Kidney epithelial cell (primary cell): ENCODE results near the gene ZFX. TPM values are rescaled to one million over a fixed set of nuclear protein-coding genes. Genes with fewer than 3 reads are reported as not detected.

Experiments
- DNase-seq: peaks from one replicate; pipeline ENCODE4 v3.0.0-alpha.2; 2010; ENCODE audit warnings: low read depth
- H3K27me3 ChIP-seq: 2 replicates; pipeline ENCODE4 v1.6.0; 2011; ENCODE audit warnings: low read length; ENCODE audit not compliant: control insufficient read depth, insufficient read depth
- H3K36me3 ChIP-seq: 2 replicates; pipeline ENCODE4 v1.5.1; 2011; ENCODE audit warnings: low read length; ENCODE audit not compliant: control insufficient read depth, insufficient read depth
- H3K4me3 ChIP-seq: 2 replicates; pipeline ENCODE4 v1.5.1; 2011; ENCODE audit warnings: low read depth, mild to moderate bottlenecking, control low read depth, low read length
- total RNA-seq: library from RNA; depleted of rRNA; stranded (reverse); fragments of >200 nt; gene quantifications from 2 replicates; pipeline ENCODE4 v1.2.3, GENCODE V29; 2015
- TF ChIP-seq, protein P1 (sequence below): IDR thresholded peaks from 2 replicates; pipeline ENCODE4 v1.5.1; 2011; ENCODE audit warnings: mild to moderate bottlenecking, moderate library complexity, low read length, control low read depth, inconsistent platforms; ENCODE audit not compliant: insufficient read depth, poor library complexity, severe bottlenecking

ZFX gene
- total RNA-seq, 1 donor from 2014 or later = 19.7 TPM

DNA sequence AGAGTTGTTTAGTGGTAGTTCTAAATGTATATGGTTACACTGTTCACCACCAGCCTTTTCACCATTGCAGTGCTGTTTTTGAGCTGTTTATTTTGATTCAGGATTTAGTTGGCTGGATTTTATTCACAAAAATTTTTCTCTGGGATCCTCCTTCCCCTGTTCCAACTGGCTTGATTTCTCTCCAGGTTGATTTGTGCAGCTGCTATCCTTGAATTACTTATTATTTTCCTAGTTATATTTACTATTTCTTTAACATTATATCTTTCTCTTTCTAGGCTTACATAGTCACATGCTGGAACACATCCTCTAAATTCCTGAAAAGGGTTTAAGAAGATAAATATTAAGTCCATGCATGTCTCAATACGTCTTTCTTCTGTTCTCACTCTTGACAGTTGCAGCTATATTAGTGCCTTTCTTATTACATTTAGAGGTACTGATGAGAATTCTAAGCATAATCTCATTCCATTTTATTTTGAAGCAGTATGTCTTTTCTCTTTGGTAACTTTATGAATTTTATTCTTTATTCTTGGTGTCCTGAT, 82.2 kb downstream of the ZFX start:
- TF ChIP-seq, protein P1, sequence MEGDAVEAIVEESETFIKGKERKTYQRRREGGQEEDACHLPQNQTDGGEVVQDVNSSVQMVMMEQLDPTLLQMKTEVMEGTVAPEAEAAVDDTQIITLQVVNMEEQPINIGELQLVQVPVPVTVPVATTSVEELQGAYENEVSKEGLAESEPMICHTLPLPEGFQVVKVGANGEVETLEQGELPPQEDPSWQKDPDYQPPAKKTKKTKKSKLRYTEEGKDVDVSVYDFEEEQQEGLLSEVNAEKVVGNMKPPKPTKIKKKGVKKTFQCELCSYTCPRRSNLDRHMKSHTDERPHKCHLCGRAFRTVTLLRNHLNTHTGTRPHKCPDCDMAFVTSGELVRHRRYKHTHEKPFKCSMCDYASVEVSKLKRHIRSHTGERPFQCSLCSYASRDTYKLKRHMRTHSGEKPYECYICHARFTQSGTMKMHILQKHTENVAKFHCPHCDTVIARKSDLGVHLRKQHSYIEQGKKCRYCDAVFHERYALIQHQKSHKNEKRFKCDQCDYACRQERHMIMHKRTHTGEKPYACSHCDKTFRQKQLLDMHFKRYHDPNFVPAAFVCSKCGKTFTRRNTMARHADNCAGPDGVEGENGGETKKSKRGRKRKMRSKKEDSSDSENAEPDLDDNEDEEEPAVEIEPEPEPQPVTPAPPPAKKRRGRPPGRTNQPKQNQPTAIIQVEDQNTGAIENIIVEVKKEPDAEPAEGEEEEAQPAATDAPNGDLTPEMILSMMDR = no peak
- Histone ChIP-seq H3K36me3 (no peaks in the 10 kb centered on the region), H3K27me3 (no peaks in the 10 kb centered on the region), H3K4me3 (no peak overlapping the region)
- no peak for DNase-seq

DNA sequence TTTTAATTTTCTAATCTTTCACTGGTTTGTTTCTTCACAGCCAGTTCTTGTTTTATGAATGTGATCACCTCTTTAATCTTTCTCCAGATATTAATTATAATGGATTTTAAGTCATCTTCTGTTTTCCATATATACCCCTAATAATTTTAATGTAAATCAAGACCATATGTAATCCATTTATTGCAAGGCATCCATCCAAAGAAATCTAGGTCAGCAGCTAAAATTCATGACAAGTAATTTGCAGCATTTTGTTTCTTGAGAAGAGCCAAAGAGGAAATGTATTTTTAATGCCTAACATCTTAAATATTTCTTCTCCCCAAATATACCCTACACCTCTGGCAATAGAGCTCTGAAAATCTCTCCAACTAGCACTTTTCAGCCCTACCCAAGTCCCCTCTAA, 83.3 kb downstream of the ZFX start:
- TF ChIP-seq, protein P1 = no peak
- Histone ChIP-seq H3K36me3 (no peaks in the 10 kb centered on the region), H3K4me3 (no peak overlapping the region), H3K27me3 (no peaks in the 10 kb centered on the region)
- no peak for DNase-seq

DNA sequence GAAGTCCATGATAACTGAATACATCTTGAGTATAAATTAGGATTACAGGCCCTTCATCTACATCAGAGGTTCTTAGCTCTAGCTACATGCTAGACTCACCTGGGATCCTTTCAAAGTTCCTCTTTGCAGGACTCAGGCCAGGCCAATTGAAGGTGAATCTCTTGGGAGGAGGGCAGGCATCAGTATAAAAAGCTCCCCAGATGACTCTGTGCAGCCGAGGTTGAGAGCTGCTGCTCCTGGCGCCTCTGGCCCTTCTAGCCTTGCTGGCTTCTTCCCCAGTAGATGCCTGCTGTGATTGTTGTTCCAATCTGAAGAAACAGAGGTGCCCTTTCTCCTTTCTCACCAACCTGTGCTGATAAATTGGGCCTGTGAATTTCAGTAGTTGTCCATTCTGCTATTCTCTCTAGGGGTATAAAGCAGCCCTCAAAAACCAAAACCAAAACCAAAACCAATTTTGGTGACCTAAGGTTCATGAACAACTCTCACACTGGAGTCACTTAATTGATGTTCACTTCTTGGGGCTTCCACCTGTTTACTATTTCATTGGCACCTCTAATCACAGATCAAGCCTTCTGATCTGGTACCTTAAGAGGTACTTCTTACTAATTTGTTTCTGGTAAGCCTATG, 85.7 kb downstream of the ZFX start:
- Histone ChIP-seq H3K36me3 (no peaks in the 10 kb centered on the region), H3K27me3 (no peaks in the 10 kb centered on the region), H3K4me3 (no peak overlapping the region)
- no peak for DNase-seq
- TF ChIP-seq, protein P1 = no peak

DNA sequence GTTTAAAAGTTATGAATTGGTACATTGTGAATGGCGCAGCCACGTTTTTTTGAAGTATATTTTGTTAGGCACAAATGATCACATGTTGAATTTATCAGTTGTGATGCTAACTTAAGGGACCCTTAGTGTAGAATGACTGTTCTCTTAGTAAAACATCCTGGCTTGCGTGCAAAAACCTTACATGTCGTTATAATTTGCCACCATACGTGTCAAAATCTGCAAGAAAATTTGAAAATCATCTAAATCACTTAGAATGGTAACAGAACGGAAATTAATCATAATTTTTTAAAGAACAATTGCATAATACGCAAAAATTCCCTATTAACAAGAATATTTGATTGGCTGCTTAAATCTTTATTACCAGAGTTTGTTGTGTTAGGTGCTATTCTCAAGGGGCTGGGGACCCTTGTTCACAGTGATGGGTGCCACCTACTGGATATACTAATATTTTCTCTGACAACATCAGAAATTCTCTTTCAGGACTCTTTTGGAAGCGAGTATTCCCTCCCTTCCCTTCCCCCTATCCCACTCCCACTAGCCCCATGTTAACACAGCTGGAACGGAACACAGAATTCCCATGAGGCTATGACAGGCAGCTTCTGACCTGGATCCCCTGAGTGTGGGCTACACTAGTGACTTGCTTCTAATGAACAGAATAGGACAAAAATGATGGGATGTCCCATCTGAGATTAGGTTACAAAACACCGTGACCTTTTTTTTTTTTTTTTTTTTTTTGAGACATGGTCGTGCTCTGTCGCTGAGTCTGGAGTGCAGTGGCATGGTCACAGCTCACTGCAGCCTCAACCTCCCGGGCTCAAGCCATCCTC, 92.5 kb downstream of the ZFX start:
- Histone ChIP-seq H3K36me3 (no peaks in the 10 kb centered on the region), H3K4me3 (no peak overlapping the region), H3K27me3 (peaks cover 3% of the 10 kb centered on the region)
- DNase-seq = no peak
- TF ChIP-seq, protein P1 = peak; percentile 43

DNA sequence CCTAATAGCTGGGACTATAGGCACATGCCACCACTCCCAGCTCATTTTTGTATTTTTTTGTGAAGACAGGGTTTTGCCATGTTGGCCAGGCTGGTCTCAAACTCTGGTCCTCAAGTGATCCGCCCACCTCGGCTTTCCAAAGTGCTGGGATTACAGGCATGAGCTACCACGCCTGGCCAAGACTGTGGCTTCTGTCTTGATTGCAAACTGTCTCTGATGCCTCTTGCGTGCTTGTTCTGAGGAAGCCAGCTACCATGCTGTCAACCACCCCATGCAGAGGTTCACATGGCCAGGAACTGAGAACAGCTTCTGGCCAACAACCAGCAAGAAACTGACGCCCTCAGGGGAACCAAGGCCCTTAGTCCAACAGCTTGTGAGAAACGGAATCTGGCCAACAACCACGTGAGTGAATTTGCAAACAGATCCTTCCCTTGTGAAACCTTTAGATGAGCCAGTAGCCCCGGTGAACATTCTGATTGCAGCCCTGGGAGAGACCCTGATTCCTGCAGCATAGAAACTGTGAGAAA, 93.2 kb downstream of the ZFX start:
- Histone ChIP-seq H3K4me3 (no peak overlapping the region), H3K27me3 (peaks cover 3% of the 10 kb centered on the region), H3K36me3 (no peaks in the 10 kb centered on the region)
- no peak for DNase-seq
- TF ChIP-seq, protein P1 = no peak
